ENCODE data around the gene CAPN5.

Gene CAPN5

GRCh38 chr11:77138106-77138649 lies 71.4 kb downstream of the CAPN5 start:
- Histone ChIP-seq H3K9me3 (ENCODE audit: insufficient read depth, low read depth, low read length) (peaks cover 2% of the 10 kb centered on the region), H2AFZ (ENCODE audit: insufficient read depth, low read length, poor library complexity) (no peak overlapping the region), H3K14ac (ENCODE audit: low read length) (no peak overlapping the region), H2BK12ac (ENCODE audit: low read length) (no peak overlapping the region), H2BK5ac (ENCODE audit: low read depth, low read length, poor library complexity) (no peak overlapping the region), H3K4me3 (ENCODE audit: low read depth, low read length) (no peak overlapping the region), H4K8ac (ENCODE audit: low read depth, low read length) (no peak overlapping the region), H3K9ac (ENCODE audit: low read length) (no peak overlapping the region), H3K27me3 (ENCODE audit: insufficient read depth, low read length) (no peaks in the 10 kb centered on the region), H4K12ac (ENCODE audit: low read depth, low read length) (no peak overlapping the region), H3K4me2 (ENCODE audit: low read length) (no peak overlapping the region), H3K79me1 (ENCODE audit: low read length) (peaks cover 6% of the 10 kb centered on the region), H3K4ac (ENCODE audit: low read depth, low read length) (no peak overlapping the region), H3K79me2 (ENCODE audit: control insufficient read depth, insufficient read depth, low read length, poor library complexity) (no peaks in the 10 kb centered on the region), H3K23ac (ENCODE audit: low read length) (no peak overlapping the region), H2AK5ac (ENCODE audit: low read length) (no peak overlapping the region), H4K91ac (ENCODE audit: low read depth, low read length) (no peak overlapping the region), H3K36me3 (ENCODE audit: control insufficient read depth in 1 of 2, insufficient read depth in 2 of 2, low read length in 2 of 2) (no peaks in the 10 kb centered on the region), H2BK120ac (ENCODE audit: insufficient read depth, low read length, poor library complexity) (no peak overlapping the region), H3K4me1 (ENCODE audit: control insufficient read depth in 1 of 2, insufficient read depth in 2 of 2, low read length in 2 of 2) (peaks cover 14 to 22% of the 10 kb centered on the region in 2 experiments), H3K27ac (ENCODE audit: low read depth, low read length) (no peak overlapping the region), H3K18ac (ENCODE audit: low read length) (no peak overlapping the region)
- no peak for DNase-seq
- no CpG with 5 or more reads among the region's 55 CpGs for WGBS (ENCODE audit: extremely low coverage, insufficient coverage, insufficient read length)

- Histone ChIP-seq H3K9me3 (ENCODE audit: insufficient read depth, low read depth, low read length) (peaks cover 2% of the 10 kb centered on the region), H3K18ac (ENCODE audit: low read length) (no peak overlapping the region), H2BK5ac (ENCODE audit: low read depth, low read length, poor library complexity) (no peak overlapping the region), H3K4ac (ENCODE audit: low read depth, low read length) (no peak overlapping the region), H3K4me2 (ENCODE audit: low read length) (no peak overlapping the region), H3K23ac (ENCODE audit: low read length) (no peak overlapping the region), H2AFZ (ENCODE audit: insufficient read depth, low read length, poor library complexity) (no peak overlapping the region), H2BK120ac (ENCODE audit: insufficient read depth, low read length, poor library complexity) (no peak overlapping the region), H3K4me3 (ENCODE audit: low read depth, low read length) (no peak overlapping the region), H4K91ac (ENCODE audit: low read depth, low read length) (no peak overlapping the region), H2AK5ac (ENCODE audit: low read length) (no peak overlapping the region), H3K4me1 (ENCODE audit: control insufficient read depth in 1 of 2, insufficient read depth in 2 of 2, low read length in 2 of 2) (peaks cover 14 to 22% of the 10 kb centered on the region in 2 experiments), H3K9ac (ENCODE audit: low read length) (no peak overlapping the region), H3K79me2 (ENCODE audit: control insufficient read depth, insufficient read depth, low read length, poor library complexity) (no peaks in the 10 kb centered on the region), H3K27me3 (ENCODE audit: insufficient read depth, low read length) (no peaks in the 10 kb centered on the region), H4K12ac (ENCODE audit: low read depth, low read length) (no peak overlapping the region), H3K14ac (ENCODE audit: low read length) (no peak overlapping the region), H3K79me1 (ENCODE audit: low read length) (peaks cover 6% of the 10 kb centered on the region), H4K8ac (ENCODE audit: low read depth, low read length) (no peak overlapping the region), H3K36me3 (ENCODE audit: control insufficient read depth in 1 of 2, insufficient read depth in 2 of 2, low read length in 2 of 2) (no peaks in the 10 kb centered on the region), H3K27ac (ENCODE audit: low read depth, low read length) (no peak overlapping the region), H2BK12ac (ENCODE audit: low read length) (no peak overlapping the region)
- DNase-seq: no peak
- WGBS (ENCODE audit: extremely low coverage, insufficient coverage, insufficient read length): no CpG with 5 or more reads among the region's 8 CpGs
Measured at GRCh38 chr11:77139201-77139600, 72.4 kb downstream of the CAPN5 start.

- Histone ChIP-seq H3K9me3 (ENCODE audit: insufficient read depth, low read depth, low read length) (peaks cover 3% of the 10 kb centered on the region), H3K23ac (ENCODE audit: low read length) (no peak overlapping the region), H3K27ac (ENCODE audit: low read depth, low read length) (no peak overlapping the region), H4K12ac (ENCODE audit: low read depth, low read length) (no peak overlapping the region), H3K36me3 (ENCODE audit: control insufficient read depth in 1 of 2, insufficient read depth in 2 of 2, low read length in 2 of 2) (no peaks in the 10 kb centered on the region), H2BK120ac (ENCODE audit: insufficient read depth, low read length, poor library complexity) (peak overlapping the region; percentile 13), H2AK5ac (ENCODE audit: low read length) (no peak overlapping the region), H3K27me3 (ENCODE audit: insufficient read depth, low read length) (no peaks in the 10 kb centered on the region), H2AFZ (ENCODE audit: insufficient read depth, low read length, poor library complexity) (no peak overlapping the region), H3K4me3 (ENCODE audit: low read depth, low read length) (no peak overlapping the region), H3K79me1 (ENCODE audit: low read length) (peaks cover 6% of the 10 kb centered on the region), H3K4ac (ENCODE audit: low read depth, low read length) (no peak overlapping the region), H4K91ac (ENCODE audit: low read depth, low read length) (peak overlapping the region; percentile 29), H3K4me1 (ENCODE audit: control insufficient read depth in 1 of 2, insufficient read depth in 2 of 2, low read length in 2 of 2) (peaks cover 14 to 22% of the 10 kb centered on the region in 2 experiments), H3K9ac (ENCODE audit: low read length) (no peak overlapping the region), H3K4me2 (ENCODE audit: low read length) (no peak overlapping the region), H3K18ac (ENCODE audit: low read length) (peak overlapping the region; percentile 16), H4K8ac (ENCODE audit: low read depth, low read length) (peak overlapping the region; percentile 15), H2BK12ac (ENCODE audit: low read length) (no peak overlapping the region), H3K14ac (ENCODE audit: low read length) (peak overlapping the region; percentile 18), H2BK5ac (ENCODE audit: low read depth, low read length, poor library complexity) (no peak overlapping the region), H3K79me2 (ENCODE audit: control insufficient read depth, insufficient read depth, low read length, poor library complexity) (no peaks in the 10 kb centered on the region)
- WGBS (ENCODE audit: extremely low coverage, insufficient coverage, insufficient read length): no CpG with 5 or more reads among the region's 8 CpGs
- no peak for DNase-seq
Measured at GRCh38 chr11:77140231-77140851, 73.6 kb downstream of the CAPN5 start.

- Histone ChIP-seq H2BK5ac (ENCODE audit: low read depth, low read length, poor library complexity) (no peak overlapping the region), H3K18ac (ENCODE audit: low read length) (no peak overlapping the region), H3K4me1 (ENCODE audit: control insufficient read depth in 1 of 2, insufficient read depth in 2 of 2, low read length in 2 of 2) (peaks cover 14 to 22% of the 10 kb centered on the region in 2 experiments), H3K27me3 (ENCODE audit: insufficient read depth, low read length) (no peaks in the 10 kb centered on the region), H3K4ac (ENCODE audit: low read depth, low read length) (no peak overlapping the region), H3K4me2 (ENCODE audit: low read length) (no peak overlapping the region), H2BK120ac (ENCODE audit: insufficient read depth, low read length, poor library complexity) (no peak overlapping the region), H3K4me3 (ENCODE audit: low read depth, low read length) (no peak overlapping the region), H2AK5ac (ENCODE audit: low read length) (no peak overlapping the region), H4K8ac (ENCODE audit: low read depth, low read length) (no peak overlapping the region), H3K23ac (ENCODE audit: low read length) (no peak overlapping the region), H2AFZ (ENCODE audit: insufficient read depth, low read length, poor library complexity) (no peak overlapping the region), H3K79me1 (ENCODE audit: low read length) (peaks cover 6% of the 10 kb centered on the region), H2BK12ac (ENCODE audit: low read length) (no peak overlapping the region), H3K9ac (ENCODE audit: low read length) (no peak overlapping the region), H3K14ac (ENCODE audit: low read length) (no peak overlapping the region), H3K36me3 (ENCODE audit: control insufficient read depth in 1 of 2, insufficient read depth in 2 of 2, low read length in 2 of 2) (no peaks in the 10 kb centered on the region), H4K12ac (ENCODE audit: low read depth, low read length) (no peak overlapping the region), H3K27ac (ENCODE audit: low read depth, low read length) (no peak overlapping the region), H3K79me2 (ENCODE audit: control insufficient read depth, insufficient read depth, low read length, poor library complexity) (no peaks in the 10 kb centered on the region), H3K9me3 (ENCODE audit: insufficient read depth, low read depth, low read length) (peaks cover 4% of the 10 kb centered on the region), H4K91ac (ENCODE audit: low read depth, low read length) (no peak overlapping the region)
- no CpG with 5 or more reads among the region's 4 CpGs for WGBS (ENCODE audit: extremely low coverage, insufficient coverage, insufficient read length)
- DNase-seq: no peak
Measured at GRCh38 chr11:77141034-77141433, 74.3 kb downstream of the CAPN5 start.
